Raji (cell line): ENCODE results near the gene GPC3.

Source experiments
- POLR2A ChIP-seq: IDR thresholded peaks from 2 replicates; pipeline ENCODE4 v1.6.1; 2011; ENCODE audit warnings: low read depth, low read length, control low read depth; ENCODE audit not compliant: insufficient read depth

Gene GPC3

GRCh38 chrX:133576876-133577275, 408.5 kb downstream of the GPC3 start:
- no peak for TF ChIP-seq POLR2A

GRCh38 chrX:133575501-133576136, 409.8 kb downstream of the GPC3 start:
- TF ChIP-seq POLR2A: no peak

GRCh38 chrX:133574716-133575115, 410.7 kb downstream of the GPC3 start:
- no peak for TF ChIP-seq POLR2A

- no peak for TF ChIP-seq POLR2A
Measured at GRCh38 chrX:133570549-133570948, 414.8 kb downstream of the GPC3 start.

GRCh38 chrX:133569217-133569616, 416.2 kb downstream of the GPC3 start:
- no peak for TF ChIP-seq POLR2A

GRCh38 chrX:133568109-133568508, 417.3 kb downstream of the GPC3 start:
- TF ChIP-seq POLR2A: no peak

- no peak for TF ChIP-seq POLR2A
Measured at GRCh38 chrX:133566876-133567275, 418.5 kb downstream of the GPC3 start.

GRCh38 chrX:133563705-133564104, 421.7 kb downstream of the GPC3 start:
- TF ChIP-seq POLR2A: no peak

- no peak for TF ChIP-seq POLR2A
Measured at GRCh38 chrX:133561251-133561650, 424.1 kb downstream of the GPC3 start.

- TF ChIP-seq POLR2A: no peak
Measured at GRCh38 chrX:133559909-133560308, 425.5 kb downstream of the GPC3 start.

- TF ChIP-seq POLR2A: no peak
Measured at GRCh38 chrX:133555782-133556458, 429.5 kb downstream of the GPC3 start.

- no peak for TF ChIP-seq POLR2A
Measured at GRCh38 chrX:133550665-133551485, 434.5 kb downstream of the GPC3 start.

- TF ChIP-seq POLR2A: no peak
Measured at GRCh38 chrX:133549295-133549933, 436.0 kb downstream of the GPC3 start.

- no peak for TF ChIP-seq POLR2A
Measured at GRCh38 chrX:133546441-133546840, 439.0 kb downstream of the GPC3 start.

- no peak for TF ChIP-seq POLR2A
Measured at GRCh38 chrX:133544778-133545177, 440.6 kb downstream of the GPC3 start.

- TF ChIP-seq POLR2A: no peak
Measured at GRCh38 chrX:133544115-133544514, 441.3 kb downstream of the GPC3 start.

GRCh38 chrX:133543654-133544053, 441.7 kb downstream of the GPC3 start:
- no peak for TF ChIP-seq POLR2A
